Measurements from ENCODE around the gene KCNH2. TPM values are rescaled to one million over a fixed set of nuclear protein-coding genes. Genes with fewer than 3 reads are reported as not detected.

The KCNH2 gene
- total and polyA plus RNA-seq, 12 donors = 50.2 to 126 (median 78.4) TPM

- ATAC-seq (no peak), DNase-seq (no peak)
- Histone ChIP-seq H3K27me3 (peaks cover 0 to 79% (median 23%) of the 10 kb centered on the region in 7 donors), H3K27ac (no peak overlapping the region), H3K36me3 (no peaks in the 10 kb centered on the region), H3K4me1 (peaks cover 3 to 34% (median 19%) of the 10 kb centered on the region in 9 donors), H3K9me3 (no peaks in the 10 kb centered on the region), H3K4me3 (no peak overlapping the region)
- intact Hi-C loops (cut with DNase I) = loop anchor here in 3 of 10 donors (10.0 kb wide), 2 partner anchors 187 to 207 kb away; no protein-coding TSS in a partner anchor
- no peak for TF ChIP-seq CTCF (IDR thresholded peaks at IDR 0.05)
- 54 to 55% methylated on average over 6 of the region's 6 CpGs for WGBS, 2 donors
Measured at GRCh38 chr7:150981644-150982043, 3.5 kb upstream of the KCNH2 start.

- WGBS, 2 donors = 39 to 41% methylated on average over 2 of the region's 2 CpGs
- ATAC-seq (no peak), DNase-seq (no peak)
- Histone ChIP-seq H3K4me3 (no peak overlapping the region), H3K4me1 (peaks cover 5 to 31% (median 13%) of the 10 kb centered on the region in 9 donors), H3K27me3 (peaks cover 0 to 80% (median 33%) of the 10 kb centered on the region in 7 donors), H3K36me3 (no peaks in the 10 kb centered on the region), H3K27ac (no peak overlapping the region), H3K9me3 (no peaks in the 10 kb centered on the region)
- intact Hi-C loops (cut with DNase I) = loop anchor here in 3 of 10 donors (10.0 kb wide), 2 partner anchors 186 to 206 kb away; no protein-coding TSS in a partner anchor
- no peak for TF ChIP-seq CTCF (IDR thresholded peaks at IDR 0.05)
Measured at GRCh38 chr7:150980663-150981062, 2.5 kb upstream of the KCNH2 start.

GRCh38 chr7:150979713-150980390, 1.7 kb upstream of the KCNH2 start:
- 34 to 37% methylated on average over 7 of the region's 7 CpGs for WGBS, 2 donors
- Histone ChIP-seq H3K27me3 (peaks cover 4 to 84% (median 41%) of the 10 kb centered on the region in 7 donors), H3K9me3 (no peaks in the 10 kb centered on the region), H3K36me3 (no peaks in the 10 kb centered on the region), H3K4me1 (peaks cover 6 to 38% (median 18%) of the 10 kb centered on the region in 9 donors), H3K27ac (peak overlapping the region in 5 of 10 donors; percentile 50 to 90 (median 82)), H3K4me3 (no peak overlapping the region)
- ATAC-seq (no peak), DNase-seq (no peak)
- TF ChIP-seq CTCF (IDR thresholded peaks at IDR 0.05) = no peak
- intact Hi-C loops (cut with DNase I) = loop anchor here in 3 of 10 donors (10.0 kb wide), 2 partner anchors 185 to 205 kb away; no protein-coding TSS in a partner anchor

DNA sequence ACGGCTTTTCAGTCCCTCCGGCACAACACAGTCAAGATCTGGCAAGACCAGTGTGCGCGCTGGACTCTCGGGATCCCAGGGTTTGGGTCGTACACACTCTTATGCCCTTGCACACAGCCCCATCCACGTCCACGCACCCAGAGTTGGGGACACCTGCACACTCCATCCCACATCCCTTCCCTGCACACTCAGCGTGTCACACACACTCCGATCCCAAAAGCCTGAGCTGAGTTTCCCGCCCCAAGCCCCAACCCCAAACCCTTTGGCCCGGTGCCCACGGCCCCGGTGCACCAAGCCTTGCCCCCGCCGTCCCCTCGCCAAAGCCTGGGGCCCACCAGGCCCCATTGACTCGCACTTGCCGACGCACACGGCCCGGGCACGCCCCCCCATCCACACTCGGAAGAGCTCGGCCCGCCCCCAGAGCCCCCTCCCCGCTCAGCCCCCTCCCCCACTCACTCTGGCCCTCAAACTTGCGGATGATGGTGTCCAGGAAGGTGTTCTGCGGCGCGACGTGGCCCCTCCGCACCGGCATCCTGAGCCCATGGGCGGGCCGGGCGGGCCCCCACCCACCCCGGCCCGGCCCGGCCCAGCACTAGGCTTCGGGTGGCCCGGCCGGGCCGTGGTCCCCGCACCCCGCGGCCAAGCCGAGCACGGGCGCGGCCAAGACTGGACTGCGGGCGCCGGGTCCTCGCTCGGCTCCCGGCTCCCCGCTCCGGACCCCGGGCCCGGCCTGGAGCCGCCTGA, 567 bp downstream of the KCNH2 start:
- WGBS, 2 donors = 3% methylated on average over 45 to 62 of the region's 62 CpGs
- H3K4me1 ChIP-seq = peaks cover 16 to 61% (median 33%) of the 10 kb centered on the region in 9 donors
- peak overlapping the region in 9 of 10 donors; percentile 31 to 58 (median 52) for H3K4me3 ChIP-seq

More for the DNA sequence above, 567 bp downstream of the KCNH2 start:
- Histone ChIP-seq H3K36me3 (no peaks in the 10 kb centered on the region), H3K9me3 (no peaks in the 10 kb centered on the region), H3K27ac (peak overlapping the region; percentile 56 to 97 (median 90)), H3K27me3 (peaks cover 8 to 90% (median 53%) of the 10 kb centered on the region in 7 donors)
- TF ChIP-seq CTCF (IDR thresholded peaks at IDR 0.05) = no peak
- intact Hi-C loops (cut with DNase I) = no loop called here
- no peak for DNase-seq
- ATAC-seq = peak in 3 of 8 donors; percentile 7 to 30 (median 12)
